ENCODE results near the gene TTLL6.
A peak's percentile ranks its signal among the peaks of the same experiment; 100 is the strongest.

Gene TTLL6

GRCh38 chr17:48727415-48728175 is 89.4 kb downstream of the TTLL6 start:
- no peak for ATAC-seq
- DNase-seq = no peak
- H3K9me3 Mint-ChIP-seq = no peaks in the 10 kb centered on the region
- H3K27me3 Mint-ChIP-seq = peaks cover 97% of the 10 kb centered on the region
- peak overlapping the region; percentile 63 to 64 for H3K4me3 Mint-ChIP-seq
- peaks cover 68% of the 10 kb centered on the region for H3K4me1 Mint-ChIP-seq
- H3K27ac Mint-ChIP-seq = no peak overlapping the region

GRCh38 chr17:48726916-48727286 is 90.1 kb downstream of the TTLL6 start:
- no peak for ATAC-seq
- Mint-ChIP-seq H3K27me3 (peaks cover 97% of the 10 kb centered on the region), H3K9me3 (no peaks in the 10 kb centered on the region), H3K27ac (no peak overlapping the region), H3K4me1 (peaks cover 71% of the 10 kb centered on the region), H3K4me3 (no peak overlapping the region)
- no peak for DNase-seq

GRCh38 chr17:48726114-48726915 is 90.7 kb downstream of the TTLL6 start:
- Mint-ChIP-seq H3K4me1 (peaks cover 71% of the 10 kb centered on the region), H3K27me3 (peaks cover 100% of the 10 kb centered on the region)

GRCh38 chr17:48725288-48726064 is 91.6 kb downstream of the TTLL6 start:
- H3K4me3 Mint-ChIP-seq = peak overlapping the region; percentile 54 to 77
- H3K27me3 Mint-ChIP-seq = peaks cover 100% of the 10 kb centered on the region
- H3K4me1 Mint-ChIP-seq = peaks cover 78% of the 10 kb centered on the region
- no peaks in the 10 kb centered on the region for H3K9me3 Mint-ChIP-seq
- DNase-seq (no peak), ATAC-seq (no peak)
- H3K27ac Mint-ChIP-seq = no peak overlapping the region

More at GRCh38 chr17:48726114-48726915, 90.7 kb downstream of the TTLL6 start:
- no peak for ATAC-seq
- no peaks in the 10 kb centered on the region for H3K9me3 Mint-ChIP-seq
- H3K27ac Mint-ChIP-seq = no peak overlapping the region
- H3K4me3 Mint-ChIP-seq = no peak overlapping the region
- DNase-seq = no peak

- ATAC-seq = peak; percentile 10
- no peaks in the 10 kb centered on the region for H3K9me3 Mint-ChIP-seq
- H3K27ac Mint-ChIP-seq = no peak overlapping the region
- peak overlapping the region; percentile 54 to 77 for H3K4me3 Mint-ChIP-seq
- H3K4me1 Mint-ChIP-seq = peaks cover 83% of the 10 kb centered on the region
- H3K27me3 Mint-ChIP-seq = peaks cover 100% of the 10 kb centered on the region
- DNase-seq = no peak
Measured at GRCh38 chr17:48725004-48725287, 92.1 kb downstream of the TTLL6 start.

- Mint-ChIP-seq H3K4me1 (peaks cover 82% of the 10 kb centered on the region), H3K9me3 (no peaks in the 10 kb centered on the region), H3K4me3 (peak overlapping the region; percentile 64 to 77), H3K27ac (peak overlapping the region in 1 of 2 donors; percentile 92), H3K27me3 (peaks cover 100% of the 10 kb centered on the region)
- ATAC-seq (peak; percentile 83), DNase-seq (peak; percentile 73 to 78)
Measured at GRCh38 chr17:48724251-48725003, 92.6 kb downstream of the TTLL6 start.

- no peaks in the 10 kb centered on the region for H3K9me3 Mint-ChIP-seq
- peaks cover 81% of the 10 kb centered on the region for H3K4me1 Mint-ChIP-seq
- H3K4me3 Mint-ChIP-seq = peak overlapping the region; percentile 64 to 77
- peak overlapping the region in 1 of 2 donors; percentile 68 for H3K27ac Mint-ChIP-seq
- DNase-seq (no peak), ATAC-seq (peak; percentile 41)
- H3K27me3 Mint-ChIP-seq = peaks cover 100% of the 10 kb centered on the region
Measured at GRCh38 chr17:48723423-48724250, 93.4 kb downstream of the TTLL6 start.

- Mint-ChIP-seq H3K9me3 (no peaks in the 10 kb centered on the region), H3K4me1 (peaks cover 80% of the 10 kb centered on the region), H3K27me3 (peaks cover 100% of the 10 kb centered on the region), H3K4me3 (peak within 1 kb of the TSS; percentile 64 to 77), H3K27ac (peak within 1 kb of the TSS in 1 of 2 donors; percentile 68)
- DNase-seq = no peak
- no peak for ATAC-seq
Measured at GRCh38 chr17:48722915-48723422, 94.1 kb downstream of the TTLL6 start, which contains the start of gene PRAC2. PRAC2 (plus strand) TSS chr17:48723185; CDS start chr17:48724411, 1,226 bp downstream.

GRCh38 chr17:48722201-48722907 is 94.7 kb downstream of the TTLL6 start, which contains the start of gene PRAC1:
PRAC1 (minus strand) TSS chr17:48722518; CDS start chr17:48722392, 126 bp downstream.
- peaks cover 76% of the 10 kb centered on the region for H3K4me1 Mint-ChIP-seq
- H3K4me3 Mint-ChIP-seq = peak within 1 kb of the TSS; percentile 64 to 77
- H3K27ac Mint-ChIP-seq = no peak within 1 kb of the TSS
- peaks cover 100% of the 10 kb centered on the region for H3K27me3 Mint-ChIP-seq
- no peak for ATAC-seq
- H3K9me3 Mint-ChIP-seq = no peaks in the 10 kb centered on the region
- no peak for DNase-seq

- peaks cover 98% of the 10 kb centered on the region for H3K27me3 Mint-ChIP-seq
- ATAC-seq (no peak), DNase-seq (no peak)
- no peaks in the 10 kb centered on the region for H3K9me3 Mint-ChIP-seq
- peaks cover 67% of the 10 kb centered on the region for H3K4me1 Mint-ChIP-seq
- H3K27ac Mint-ChIP-seq = no peak overlapping the region
- H3K4me3 Mint-ChIP-seq = no peak overlapping the region
Measured at GRCh38 chr17:48721009-48721402, 96.0 kb downstream of the TTLL6 start.

GRCh38 chr17:48720266-48721008 is 96.6 kb downstream of the TTLL6 start:
- no peak overlapping the region for H3K27ac Mint-ChIP-seq
- H3K27me3 Mint-ChIP-seq = peaks cover 97% of the 10 kb centered on the region
- H3K4me1 Mint-ChIP-seq = peaks cover 61% of the 10 kb centered on the region
- ATAC-seq (no peak), DNase-seq (no peak)
- H3K9me3 Mint-ChIP-seq = no peaks in the 10 kb centered on the region
- H3K4me3 Mint-ChIP-seq = no peak overlapping the region

- H3K4me3 Mint-ChIP-seq = no peak overlapping the region
- ATAC-seq = no peak
- no peak for DNase-seq
- H3K4me1 Mint-ChIP-seq = peaks cover 55% of the 10 kb centered on the region
- H3K27me3 Mint-ChIP-seq = peaks cover 97% of the 10 kb centered on the region
- no peak overlapping the region for H3K27ac Mint-ChIP-seq
- no peaks in the 10 kb centered on the region for H3K9me3 Mint-ChIP-seq
Measured at GRCh38 chr17:48719642-48720265, 97.3 kb downstream of the TTLL6 start.
